Endothelial cell of umbilical vein (primary cell): ENCODE results near the gene RPIA. TPM values are rescaled to one million over a fixed set of nuclear protein-coding genes. Genes with fewer than 3 reads are reported as not detected.

Source experiments
- BruUV-seq: library from RNA; stranded (reverse); fragments of 400-500 nt; replicated peaks from 2 replicates; lab custom pipeline; 2021; lab: Mats Ljungman, UMichigan
- CTCF ChIA-PET: fragments of 300-600, 350-600 bp; sonication (Branson Sonifier 250); formaldehyde crosslinking; loops from one replicate; lab custom pipeline; 2021; ENCODE audit warnings: antibody characterized with exemption, inconsistent platforms; lab: Charles Lee
- POLR2A ChIA-PET: fragments of 300-600, 350-600 bp; sonication (Branson Sonifier 250); formaldehyde crosslinking; loops from one replicate; lab custom pipeline; 2021; ENCODE audit warnings: antibody characterized with exemption, inconsistent platforms; lab: Charles Lee
- DNase-seq: peaks from one replicate; pipeline ENCODE4 v3.0.0-alpha.2; 2011; ENCODE audit warnings: low read depth, low spot score
- FAIRE-seq: peaks from 2 replicates; lab custom pipeline; 2011; peaks lifted over from hg19 to GRCh38; lab: Jason Lieb, UNC
- H2AFZ ChIP-seq: 2 replicates; pipeline ENCODE4 v1.6.0; 2012; ENCODE audit warnings: low read depth, low read length, control low read depth, inconsistent platforms
- H3K27ac ChIP-seq: 2 replicates; pipeline ENCODE4 v1.5.1; 2011; ENCODE audit warnings: low read depth, mild to moderate bottlenecking, control low read depth, low read length, moderate library complexity; ENCODE audit not compliant: insufficient read depth
- H3K27me3 ChIP-seq, 2 experiments: 2 replicates each; pipeline versions ENCODE4 v1.6.0 to v1.6.1; 2011; ENCODE audit warnings: low read length in 2 of 2, mixed read lengths in 1 of 2; ENCODE audit not compliant: control insufficient read depth in 2 of 2, insufficient read depth in 2 of 2
- H3K36me3 ChIP-seq, 2 experiments: 2 replicates in 1 of 2; 3 replicates in 1 of 2; pipeline ENCODE4 v1.5.1; 2011; ENCODE audit warnings: low read length in 2 of 2, mild to moderate bottlenecking in 1 of 2, moderate library complexity in 1 of 2; ENCODE audit not compliant: control insufficient read depth in 2 of 2, insufficient read depth in 2 of 2; ENCODE audit errors: extremely low read depth in 1 of 2
- H3K4me1 ChIP-seq: 3 replicates; pipeline ENCODE4 v1.5.1; 2011; ENCODE audit warnings: mild to moderate bottlenecking, low read length; ENCODE audit not compliant: control insufficient read depth, insufficient read depth; ENCODE audit errors: extremely low read depth
- H3K4me2 ChIP-seq: 2 replicates; pipeline ENCODE4 v1.6.1; 2011; ENCODE audit warnings: low read length, control low read depth, mixed read lengths; ENCODE audit not compliant: insufficient read depth
- H3K4me3 ChIP-seq, 3 experiments: fragments of 200-600 bp in 1 of 3; sonication (generic), shearing (Covaris generic) in 1 of 3; replicated peaks in 1 of 3; 2 replicates each; pipeline ENCODE4 v1.5.1; 2011 to 2016; ENCODE audit warnings: control low read depth in 3 of 3, low read length in 3 of 3, mild to moderate bottlenecking in 2 of 3, inconsistent platforms in 1 of 3, low read depth in 1 of 3, moderate library complexity in 1 of 3; ENCODE audit not compliant: insufficient read depth in 1 of 3
- H3K79me2 ChIP-seq: 2 replicates; pipeline ENCODE4 v1.6.0; 2012; ENCODE audit warnings: low read length, inconsistent platforms; ENCODE audit not compliant: control insufficient read depth, insufficient read depth
- H3K9ac ChIP-seq: replicated peaks from 2 replicates; pipeline ENCODE3; 2011; ENCODE audit warnings: low read length, control low read depth; ENCODE audit not compliant: insufficient read depth; ENCODE audit errors: extremely low read depth
- H3K9me1 ChIP-seq: replicated peaks from 3 replicates; pipeline ENCODE4 v1.6.0; 2011; ENCODE audit warnings: mild to moderate bottlenecking, low read length; ENCODE audit not compliant: control insufficient read depth, insufficient read depth; ENCODE audit errors: extremely low read depth
- H3K9me3 ChIP-seq: replicated peaks from 2 replicates; pipeline ENCODE4 v1.5.1; 2012; ENCODE audit warnings: low read length, inconsistent platforms; ENCODE audit not compliant: control insufficient read depth, insufficient read depth
- H4K20me1 ChIP-seq: replicated peaks from 2 replicates; pipeline ENCODE3; 2011; ENCODE audit warnings: mild to moderate bottlenecking, low read length; ENCODE audit not compliant: control insufficient read depth, insufficient read depth; ENCODE audit errors: extremely low read depth
- EZH2 ChIP-seq: IDR thresholded peaks from 2 replicates; pipeline ENCODE4 v1.6.1; 2012; ENCODE audit warnings: borderline replicate concordance, low read depth, mild to moderate bottlenecking, moderate library complexity, low read length, inconsistent platforms; ENCODE audit not compliant: severe bottlenecking
- FOS ChIP-seq: IDR thresholded peaks from 2 replicates; pipeline ENCODE4 v1.6.1; 2011; ENCODE audit warnings: mild to moderate bottlenecking, low read length, moderate library complexity, borderline replicate concordance; ENCODE audit not compliant: insufficient read depth
- GATA2 ChIP-seq: IDR thresholded peaks from 2 replicates; pipeline ENCODE4 v1.7.0; 2011; ENCODE audit warnings: low read depth, mild to moderate bottlenecking, moderate library complexity, mixed read lengths, low read length; ENCODE audit not compliant: insufficient read length, insufficient read depth
- JUN ChIP-seq: IDR thresholded peaks from 2 replicates; pipeline ENCODE4 v1.6.1; 2011; ENCODE audit warnings: borderline replicate concordance, low read depth; ENCODE audit not compliant: insufficient read length, insufficient read depth
- MYC ChIP-seq: IDR thresholded peaks from one replicate; pipeline ENCODE4 v1.6.1; 2011; ENCODE audit warnings: mild to moderate bottlenecking, low read depth, low read length
- POLR2AphosphoS5 ChIP-seq: IDR thresholded peaks from 2 replicates; pipeline ENCODE4 v1.6.1; 2012; ENCODE audit warnings: low read depth, mild to moderate bottlenecking, control low read depth, low read length, moderate library complexity; ENCODE audit not compliant: insufficient read depth
- dilution Hi-C: fragments of 300-500 bp; cut with MboI; formaldehyde crosslinking; loops from one replicate; pipeline ENCODE4 v1.15.0; 2019; ENCODE audit warnings: low sequenced_read_pairs; ENCODE audit not compliant: extremely low pct_ligation_motif_present
- intact Hi-C: fragments of 100-400 bp; cut with micrococcal nuclease; formaldehyde crosslinking; loops from one replicate; pipeline ENCODE4 v1.10.0; 2022
- polyA plus RNA-seq, 4 experiments: library from polyadenylated mRNA; depleted of rRNA in 3 of 4; stranded (reverse) in 3 of 4; unstranded in 1 of 4; fragments of >200 nt; gene quantifications; 2 replicates each; pipeline versions ENCODE4 v1.2.1 to v1.2.3, GENCODE V29; 2011 to 2012; ENCODE audit warnings: missing spikeins in 1 of 4
- total RNA-seq: library from RNA; stranded (reverse); gene quantifications from 2 replicates; pipeline ENCODE4 v1.2.3, GENCODE V29; 2021
- TF ChIP-seq, protein P1 (sequence below), 2 donors: IDR thresholded peaks; 1 replicate in 1 of 2; 2 replicates in 1 of 2; pipeline ENCODE4 v1.5.1; 2011; ENCODE audit warnings: low read length in 2 of 2, mild to moderate bottlenecking in 2 of 2, moderate library complexity in 2 of 2, control low read depth in 1 of 2, inconsistent platforms in 1 of 2, low read depth in 1 of 2; ENCODE audit not compliant: insufficient read depth in 1 of 2; ENCODE audit errors: extremely low read depth in 1 of 2

Gene RPIA
- total and polyA plus RNA-seq, 2 donors (not counting 3 experiments of a cell fraction or from before 2014, with no cell fraction given): 15.7 to 30.3 TPM

DNA sequence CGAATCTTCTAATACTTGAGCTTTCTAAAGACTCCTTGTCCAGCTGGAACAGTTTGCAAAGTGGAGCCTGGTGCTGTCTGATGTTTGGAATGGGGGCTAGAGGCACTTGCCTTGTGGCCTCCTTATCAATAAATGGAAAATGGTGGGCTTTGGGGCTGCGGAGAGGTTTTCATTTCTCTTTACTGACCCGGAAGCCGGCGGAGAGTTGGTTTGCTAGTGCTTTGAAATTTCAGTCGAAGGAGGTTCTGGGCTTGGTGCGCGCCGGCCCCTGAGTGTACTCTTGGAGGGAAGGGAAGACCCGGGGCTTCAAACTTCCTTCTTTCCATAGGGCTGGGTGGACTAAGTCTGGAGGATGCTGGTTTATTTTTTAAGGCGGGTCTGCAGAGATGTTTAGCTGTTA is 714 bp downstream of the RPIA start:
- H3K4me3 ChIP-seq: peak overlapping the region; percentile 44 to 83 (median 73)
- CTCF ChIA-PET: interaction anchor here (0.7 to 2.3 kb wide), 10 partner anchors 10 to 227 kb away, joined by 3 to 13 read pairs (median 4); no protein-coding TSS in a partner anchor
- H2AFZ ChIP-seq: peak overlapping the region; percentile 85
- intact Hi-C loops: loop anchor here (5.0 kb wide), 2 partner anchors 135 to 225 kb away; no protein-coding TSS in a partner anchor
- H3K27ac ChIP-seq: peak overlapping the region; percentile 44
- no peaks in the 10 kb centered on the region for H3K9me1 ChIP-seq
- peaks cover 13% of the 10 kb centered on the region for H3K4me1 ChIP-seq
- H3K4me2 ChIP-seq: peak overlapping the region; percentile 68
- no peak for DNase-seq
- no peaks in the 10 kb centered on the region for H3K9me3 ChIP-seq
- TSS peak; percentile 30 for BruUV-seq
- no peaks in the 10 kb centered on the region for H4K20me1 ChIP-seq
- no peaks in the 10 kb centered on the region for H3K36me3 ChIP-seq
- no peak for TF ChIP-seq FOS
- TF ChIP-seq EZH2: no peak
- TF ChIP-seq GATA2: no peak
- TF ChIP-seq JUN: no peak
- TF ChIP-seq, protein P1, sequence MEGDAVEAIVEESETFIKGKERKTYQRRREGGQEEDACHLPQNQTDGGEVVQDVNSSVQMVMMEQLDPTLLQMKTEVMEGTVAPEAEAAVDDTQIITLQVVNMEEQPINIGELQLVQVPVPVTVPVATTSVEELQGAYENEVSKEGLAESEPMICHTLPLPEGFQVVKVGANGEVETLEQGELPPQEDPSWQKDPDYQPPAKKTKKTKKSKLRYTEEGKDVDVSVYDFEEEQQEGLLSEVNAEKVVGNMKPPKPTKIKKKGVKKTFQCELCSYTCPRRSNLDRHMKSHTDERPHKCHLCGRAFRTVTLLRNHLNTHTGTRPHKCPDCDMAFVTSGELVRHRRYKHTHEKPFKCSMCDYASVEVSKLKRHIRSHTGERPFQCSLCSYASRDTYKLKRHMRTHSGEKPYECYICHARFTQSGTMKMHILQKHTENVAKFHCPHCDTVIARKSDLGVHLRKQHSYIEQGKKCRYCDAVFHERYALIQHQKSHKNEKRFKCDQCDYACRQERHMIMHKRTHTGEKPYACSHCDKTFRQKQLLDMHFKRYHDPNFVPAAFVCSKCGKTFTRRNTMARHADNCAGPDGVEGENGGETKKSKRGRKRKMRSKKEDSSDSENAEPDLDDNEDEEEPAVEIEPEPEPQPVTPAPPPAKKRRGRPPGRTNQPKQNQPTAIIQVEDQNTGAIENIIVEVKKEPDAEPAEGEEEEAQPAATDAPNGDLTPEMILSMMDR (IDR thresholded peaks at IDR 0.05; ENCODE audit: extremely low read depth in 1 of 2, insufficient read depth in 1 of 2, low read depth in 1 of 2, low read length in 2 of 2): no peak
- TF ChIP-seq MYC: no peak
- no peak for TF ChIP-seq POLR2AphosphoS5
- dilution Hi-C loops: no loop called here
- H3K9ac ChIP-seq: peak overlapping the region; percentile 74
- H3K27me3 ChIP-seq: no peaks in the 10 kb centered on the region
- peaks cover 47% of the 10 kb centered on the region for H3K79me2 ChIP-seq
- FAIRE-seq: peak; percentile 74
- POLR2A ChIA-PET: interaction anchor here (1.5 kb wide), 1 partner anchor 46 kb away, joined by 4 read pairs; no protein-coding TSS in a partner anchor
